ENCODE measurements around the gene RPS29. TPM values are rescaled to one million over a fixed set of nuclear protein-coding genes. Genes with fewer than 3 reads are reported as not detected.

The RPS29 gene
- total RNA-seq, 1 experiment from 2014 or later = 948 TPM

DNA sequence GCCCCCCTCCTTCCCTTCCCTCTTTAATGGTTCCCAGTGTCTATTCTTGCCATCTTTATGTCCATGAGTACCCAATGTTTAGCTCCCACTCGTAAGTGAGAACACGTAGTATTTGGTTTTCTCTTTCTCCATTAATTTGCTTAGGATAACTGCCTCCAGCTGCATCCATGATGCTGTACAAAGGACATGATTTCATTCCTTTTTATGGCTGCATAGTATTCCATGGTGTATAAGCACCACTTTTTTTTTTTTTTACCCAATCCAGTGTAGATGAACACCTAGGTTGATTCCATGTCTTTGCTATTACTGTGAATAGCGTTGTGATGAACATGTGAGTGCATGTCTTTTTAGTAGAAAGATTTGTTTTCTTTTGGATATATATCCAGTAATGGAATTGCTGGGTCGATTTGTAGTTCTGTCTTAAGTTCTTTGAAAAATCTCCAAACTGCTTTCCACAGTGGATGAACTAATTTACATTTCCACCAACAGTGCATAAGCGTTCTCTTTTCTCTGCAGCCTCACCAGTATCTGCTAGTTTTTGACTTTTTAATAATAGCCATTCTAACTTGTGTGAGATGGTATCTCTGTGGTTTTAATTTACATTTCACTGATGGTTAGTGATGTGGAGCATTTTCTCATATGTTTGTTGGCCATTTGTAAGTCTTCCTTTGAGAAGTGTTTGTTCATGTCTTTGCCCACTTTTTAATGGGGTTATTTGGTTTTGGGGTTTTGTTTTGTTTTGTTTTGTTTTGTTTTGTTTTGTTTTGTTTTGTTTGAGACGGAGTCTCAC, 26.0 kb downstream of the RPS29 start:
- Mint-ChIP-seq H3K9me3 (ENCODE audit: low read depth, unreplicated experiment) (peaks cover 5% of the 10 kb centered on the region), H3K27ac (ENCODE audit: unreplicated experiment) (no peak overlapping the region), H3K36me3 (ENCODE audit: insufficient read depth, unreplicated experiment) (no peaks in the 10 kb centered on the region), H3K27me3 (ENCODE audit: unreplicated experiment) (peaks cover 9% of the 10 kb centered on the region), H3K4me1 (ENCODE audit: low read depth, unreplicated experiment) (no peaks in the 10 kb centered on the region), H3K4me3 (ENCODE audit: low read depth, unreplicated experiment) (no peak overlapping the region)
- intact Hi-C loops (cut with micrococcal nuclease; ENCODE audit: unreplicated experiment) = no loop called here
- CTCF ChIA-PET = no interaction called here
- no TSS peak for BruUV-seq (replicated peaks)
- TF ChIP-seq, protein P1, sequence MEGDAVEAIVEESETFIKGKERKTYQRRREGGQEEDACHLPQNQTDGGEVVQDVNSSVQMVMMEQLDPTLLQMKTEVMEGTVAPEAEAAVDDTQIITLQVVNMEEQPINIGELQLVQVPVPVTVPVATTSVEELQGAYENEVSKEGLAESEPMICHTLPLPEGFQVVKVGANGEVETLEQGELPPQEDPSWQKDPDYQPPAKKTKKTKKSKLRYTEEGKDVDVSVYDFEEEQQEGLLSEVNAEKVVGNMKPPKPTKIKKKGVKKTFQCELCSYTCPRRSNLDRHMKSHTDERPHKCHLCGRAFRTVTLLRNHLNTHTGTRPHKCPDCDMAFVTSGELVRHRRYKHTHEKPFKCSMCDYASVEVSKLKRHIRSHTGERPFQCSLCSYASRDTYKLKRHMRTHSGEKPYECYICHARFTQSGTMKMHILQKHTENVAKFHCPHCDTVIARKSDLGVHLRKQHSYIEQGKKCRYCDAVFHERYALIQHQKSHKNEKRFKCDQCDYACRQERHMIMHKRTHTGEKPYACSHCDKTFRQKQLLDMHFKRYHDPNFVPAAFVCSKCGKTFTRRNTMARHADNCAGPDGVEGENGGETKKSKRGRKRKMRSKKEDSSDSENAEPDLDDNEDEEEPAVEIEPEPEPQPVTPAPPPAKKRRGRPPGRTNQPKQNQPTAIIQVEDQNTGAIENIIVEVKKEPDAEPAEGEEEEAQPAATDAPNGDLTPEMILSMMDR (IDR thresholded peaks at IDR 0.05; ENCODE audit: unreplicated experiment) = no peak
- no peak for DNase-seq

DNA sequence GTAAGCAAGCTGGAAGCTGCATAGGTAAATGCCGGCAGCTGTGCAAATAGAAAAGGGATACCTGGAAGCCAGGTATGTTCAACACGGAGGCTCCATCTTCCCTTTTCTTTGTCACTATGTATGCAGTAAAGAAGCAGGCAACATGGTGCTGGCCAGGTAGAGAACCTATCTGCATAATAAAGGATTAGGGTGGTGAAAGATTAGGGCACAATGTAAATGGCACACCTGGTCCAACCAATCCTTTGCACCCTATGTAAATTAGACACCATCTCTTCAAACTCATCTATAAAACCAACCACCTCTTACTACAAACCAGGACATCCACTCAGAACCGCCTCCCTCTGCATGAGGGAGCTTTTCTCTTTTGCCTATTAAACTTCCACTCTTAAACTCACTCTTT, 32.3 kb downstream of the RPS29 start:
- TF ChIP-seq, protein P1 (IDR thresholded peaks at IDR 0.05; ENCODE audit: unreplicated experiment) = no peak
- peaks cover 9% of the 10 kb centered on the region for H3K27me3 Mint-ChIP-seq (ENCODE audit: unreplicated experiment)
- no peak for DNase-seq
- no peak overlapping the region for H3K27ac Mint-ChIP-seq (ENCODE audit: unreplicated experiment)
- intact Hi-C loops (cut with micrococcal nuclease; ENCODE audit: unreplicated experiment) = no loop called here
- H3K9me3 Mint-ChIP-seq (ENCODE audit: low read depth, unreplicated experiment) = no peaks in the 10 kb centered on the region
- no peak overlapping the region for H3K4me3 Mint-ChIP-seq (ENCODE audit: low read depth, unreplicated experiment)
- no peaks in the 10 kb centered on the region for H3K36me3 Mint-ChIP-seq (ENCODE audit: insufficient read depth, unreplicated experiment)
- CTCF ChIA-PET = no interaction called here
- BruUV-seq (replicated peaks) = no TSS peak
- no peaks in the 10 kb centered on the region for H3K4me1 Mint-ChIP-seq (ENCODE audit: low read depth, unreplicated experiment)

DNA sequence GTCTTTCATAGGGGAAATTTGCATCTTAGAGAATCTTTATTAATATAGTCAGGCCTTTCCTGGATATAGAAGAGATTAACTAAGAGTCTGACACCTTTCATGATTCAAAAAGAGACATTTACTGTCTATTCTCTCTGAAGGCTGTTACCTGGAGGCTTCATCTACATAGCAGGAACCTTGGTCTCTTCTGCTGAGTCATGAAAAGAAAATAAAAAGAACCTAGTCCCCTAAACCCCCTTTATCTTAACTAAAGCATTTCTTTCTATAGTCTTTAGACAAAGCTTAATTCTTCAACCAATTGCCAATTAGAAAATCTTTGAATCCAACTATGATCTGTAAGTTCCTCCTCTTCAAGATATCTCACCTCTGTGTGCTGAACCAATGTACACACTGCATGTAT, 33.1 kb downstream of the RPS29 start:
- no TSS peak for BruUV-seq (replicated peaks)
- no peaks in the 10 kb centered on the region for H3K4me1 Mint-ChIP-seq (ENCODE audit: low read depth, unreplicated experiment)
- TF ChIP-seq, protein P1 (IDR thresholded peaks at IDR 0.05; ENCODE audit: unreplicated experiment) = no peak
- H3K27me3 Mint-ChIP-seq (ENCODE audit: unreplicated experiment) = peaks cover 9% of the 10 kb centered on the region
- no peak overlapping the region for H3K27ac Mint-ChIP-seq (ENCODE audit: unreplicated experiment)
- CTCF ChIA-PET = interaction anchor here (0.7 to 1.3 kb wide), 2 partner anchors 43 to 46 kb away, joined by 3 to 4 read pairs; partner anchors contain the start of gene LRR1
- intact Hi-C loops (cut with micrococcal nuclease; ENCODE audit: unreplicated experiment) = no loop called here
- DNase-seq = no peak
- no peaks in the 10 kb centered on the region for H3K36me3 Mint-ChIP-seq (ENCODE audit: insufficient read depth, unreplicated experiment)
- no peak overlapping the region for H3K4me3 Mint-ChIP-seq (ENCODE audit: low read depth, unreplicated experiment)
- H3K9me3 Mint-ChIP-seq (ENCODE audit: low read depth, unreplicated experiment) = no peaks in the 10 kb centered on the region

DNA sequence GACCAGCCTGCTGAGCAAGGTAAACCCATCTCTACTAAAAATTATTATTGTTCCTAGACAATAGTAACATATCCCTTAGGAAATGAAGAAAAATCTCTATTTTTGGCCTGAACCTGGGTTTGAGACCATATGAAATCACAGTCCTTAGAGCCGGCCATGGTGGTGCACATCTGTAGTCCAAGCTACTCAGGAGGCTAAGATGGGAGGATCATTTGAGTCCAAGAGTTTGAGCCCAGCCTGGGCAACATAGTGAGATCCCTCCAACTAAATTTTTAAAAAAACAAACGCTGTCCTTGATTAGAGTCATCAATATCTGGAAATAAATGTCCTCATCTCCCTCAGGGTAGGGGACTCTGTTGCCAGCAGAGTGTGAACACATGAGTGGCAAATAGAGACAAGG, 34.6 kb downstream of the RPS29 start:
- H3K4me1 Mint-ChIP-seq (ENCODE audit: low read depth, unreplicated experiment) = no peaks in the 10 kb centered on the region

More for the DNA sequence above, 34.6 kb downstream of the RPS29 start:
- Mint-ChIP-seq H3K27me3 (ENCODE audit: unreplicated experiment) (peaks cover 9% of the 10 kb centered on the region), H3K27ac (ENCODE audit: unreplicated experiment) (no peak overlapping the region), H3K9me3 (ENCODE audit: low read depth, unreplicated experiment) (no peaks in the 10 kb centered on the region), H3K36me3 (ENCODE audit: insufficient read depth, unreplicated experiment) (no peaks in the 10 kb centered on the region), H3K4me3 (ENCODE audit: low read depth, unreplicated experiment) (no peak overlapping the region)
- DNase-seq = no peak
- CTCF ChIA-PET = interaction anchor here (1.5 kb wide), 1 partner anchor 90 kb away, joined by 13 read pairs; no protein-coding TSS in a partner anchor
- TF ChIP-seq, protein P1 (IDR thresholded peaks at IDR 0.05; ENCODE audit: unreplicated experiment) = no peak
- intact Hi-C loops (cut with micrococcal nuclease; ENCODE audit: unreplicated experiment) = no loop called here
- no TSS peak for BruUV-seq (replicated peaks)
